NCI-H1105 treated with DMSO at 0.1 percent for 48 hours (cell line): ENCODE results near the gene UQCC5.

ENCODE experiments used
- DNase-seq: peaks from one replicate; lab custom pipeline; 2025; lab: John Stamatoyannopoulos, UW

The UQCC5 gene

GRCh38 chr3:52504977-52505376 is 31.4 kb upstream of the UQCC5 start:
- DNase-seq = no peak

- no peak for DNase-seq
Measured at GRCh38 chr3:52506266-52506966, 30.0 kb upstream of the UQCC5 start.

- no peak for DNase-seq
Measured at GRCh38 chr3:52507359-52507758, 29.0 kb upstream of the UQCC5 start.

- no peak for DNase-seq
Measured at GRCh38 chr3:52509753-52510328, 26.6 kb upstream of the UQCC5 start.

GRCh38 chr3:52511509-52511908 is 24.9 kb upstream of the UQCC5 start:
- no peak for DNase-seq

GRCh38 chr3:52512105-52512504 is 24.3 kb upstream of the UQCC5 start:
- no peak for DNase-seq

- DNase-seq = no peak
Measured at GRCh38 chr3:52512727-52513126, 23.7 kb upstream of the UQCC5 start.

GRCh38 chr3:52513281-52513680 is 23.1 kb upstream of the UQCC5 start:
- DNase-seq = no peak

- no peak for DNase-seq
Measured at GRCh38 chr3:52514576-52514975, 21.8 kb upstream of the UQCC5 start.

GRCh38 chr3:52515192-52515591 is 21.2 kb upstream of the UQCC5 start:
- DNase-seq = no peak

- DNase-seq = no peak
Measured at GRCh38 chr3:52516509-52517195, 19.8 kb upstream of the UQCC5 start.

GRCh38 chr3:52517796-52518722 is 18.3 kb upstream of the UQCC5 start:
- DNase-seq = no peak

GRCh38 chr3:52518723-52519444 is 17.5 kb upstream of the UQCC5 start:
- no peak for DNase-seq

- no peak for DNase-seq
Measured at GRCh38 chr3:52519445-52520140, 16.8 kb upstream of the UQCC5 start.

GRCh38 chr3:52520141-52520667 is 16.2 kb upstream of the UQCC5 start:
- no peak for DNase-seq

GRCh38 chr3:52520716-52521487 is 15.5 kb upstream of the UQCC5 start:
- DNase-seq = no peak

- no peak for DNase-seq
Measured at GRCh38 chr3:52521488-52521824, 14.9 kb upstream of the UQCC5 start.

- DNase-seq = no peak
Measured at GRCh38 chr3:52521881-52522650, 14.3 kb upstream of the UQCC5 start.

- no peak for DNase-seq
Measured at GRCh38 chr3:52522651-52523251, 13.7 kb upstream of the UQCC5 start.
